HepG2 (cell line): ENCODE data around the gene PSAPL1. TPM values are rescaled to one million over a fixed set of nuclear protein-coding genes. Genes with fewer than 3 reads are reported as not detected.

Experiments
- ATAC-seq: fragments of 200-7000 bp; cut with Tn5 transposase; 3 replicates; pipeline ENCODE4 v1.9.1; 2020; ENCODE audit warnings: mild to moderate bottlenecking, moderate library complexity
- BruUV-seq: library from RNA; stranded (reverse); fragments of 400-500 nt; replicated peaks from 2 replicates; lab custom pipeline; 2021; lab: Mats Ljungman, UMichigan
- CTCF ChIA-PET: fragments of 300-600 bp; formaldehyde crosslinking; extraction: SDS; loops from one replicate; lab custom pipeline; 2021; ENCODE audit warnings: low total read pairs, inconsistent platforms, low intra/inter-chr PET ratio; lab: Yijun Ruan, JAX
- POLR2A ChIA-PET: fragments of 350-600 bp; sonication (Branson Sonifier 250); formaldehyde crosslinking; loops from one replicate; lab custom pipeline; 2020; ENCODE audit warnings: antibody characterized with exemption, inconsistent platforms; lab: Yijun Ruan, JAX
- DNase-seq: peaks from one replicate; pipeline ENCODE4 v3.0.0-alpha.2; 2015; ENCODE audit warnings: low spot score
- FAIRE-seq: peaks from 3 replicates; lab custom pipeline; 2011; peaks lifted over from hg19 to GRCh38; lab: Jason Lieb, UNC
- H2AFZ ChIP-seq: one replicate; pipeline ENCODE4 v1.6.1; 2011; ENCODE audit warnings: low read length, inconsistent platforms
- H3K27ac ChIP-seq: fragments of 300-600 bp; 3 replicates; pipeline ENCODE4 v1.8.0; 2011; ENCODE audit warnings: mixed run types, mild to moderate bottlenecking, mixed read lengths, low read length, inconsistent platforms; ENCODE audit not compliant: insufficient read depth; ENCODE audit errors: extremely low read length
- H3K27me3 ChIP-seq, 2 experiments: fragments of 200-600 bp in 1 of 2; 2 replicates in 1 of 2; 3 replicates in 1 of 2; pipeline versions ENCODE4 v1.6.0 to v1.8.0; 2011; ENCODE audit warnings: low read length in 2 of 2, mild to moderate bottlenecking in 2 of 2, moderate library complexity in 2 of 2, inconsistent platforms in 1 of 2; ENCODE audit not compliant: insufficient read depth in 2 of 2, control insufficient read depth in 1 of 2
- H3K36me3 ChIP-seq, 2 experiments: fragments of 200-600 bp in 1 of 2; replicated peaks in 1 of 2; 2 replicates in 1 of 2; 3 replicates in 1 of 2; pipeline versions ENCODE4 v1.5.1 to v1.8.0; 2011; ENCODE audit warnings: low read length in 2 of 2, inconsistent platforms in 1 of 2; ENCODE audit not compliant: insufficient read depth in 2 of 2, control insufficient read depth in 1 of 2
- H3K4me1 ChIP-seq: 2 replicates; pipeline ENCODE4 v1.5.1; 2012; ENCODE audit warnings: low read length, inconsistent platforms; ENCODE audit not compliant: insufficient read depth
- H3K4me2 ChIP-seq: 2 replicates; pipeline ENCODE4 v1.6.0; 2011; ENCODE audit warnings: low read depth, low read length, inconsistent platforms
- H3K4me3 ChIP-seq, 3 experiments: fragments of 200-600 bp in 1 of 3; sonication (generic), shearing (Covaris generic) in 1 of 3; replicated peaks in 1 of 3; 2 replicates each; pipeline ENCODE4 v1.5.1; 2011 to 2016; ENCODE audit warnings: low read length in 3 of 3, inconsistent platforms in 2 of 3, low read depth in 2 of 3, mild to moderate bottlenecking in 2 of 3, control low read depth in 1 of 3, mixed read lengths in 1 of 3; ENCODE audit not compliant: insufficient read depth in 1 of 3
- H3K79me2 ChIP-seq: one replicate; pipeline ENCODE4 v1.6.1; 2011; ENCODE audit warnings: low read length, inconsistent platforms; ENCODE audit not compliant: insufficient read depth
- H3K9ac ChIP-seq: 2 replicates; pipeline ENCODE4 v1.6.0; 2011; ENCODE audit warnings: mild to moderate bottlenecking, low read depth, low read length, inconsistent platforms; ENCODE audit not compliant: insufficient read depth
- H3K9me3 ChIP-seq: 2 replicates; pipeline ENCODE4 v1.5.1; 2012; ENCODE audit warnings: mild to moderate bottlenecking, low read length
- H4K20me1 ChIP-seq: 2 replicates; pipeline ENCODE4 v1.6.0; 2011; ENCODE audit warnings: inconsistent platforms, mild to moderate bottlenecking, low read length, moderate library complexity; ENCODE audit not compliant: insufficient read depth
- AGO1 ChIP-seq: fragments of 200-400 bp; formaldehyde crosslinking; IDR thresholded peaks from 2 replicates; pipeline ENCODE4 v1.6.1; 2017; ENCODE audit warnings: mild to moderate bottlenecking, low read depth, low read length, moderate library complexity; ENCODE audit not compliant: poor library complexity, severe bottlenecking
- ASH2L ChIP-seq: fragments of 300-600, 200-600 bp; sonication (generic); IDR thresholded peaks from 2 replicates; pipeline ENCODE4 v1.7.0; 2017; ENCODE audit warnings: low read depth, mild to moderate bottlenecking, moderate library complexity, mixed read lengths, low read length; ENCODE audit not compliant: insufficient read length
- ELF4 ChIP-seq: sonication (generic); formaldehyde crosslinking; IDR thresholded peaks from 2 replicates; pipeline ENCODE4 v1.5.0; 2020; ENCODE audit warnings: missing genetic modification reagents, mild to moderate bottlenecking, moderate library complexity, borderline replicate concordance
- HDAC1 ChIP-seq: sonication (generic); formaldehyde crosslinking; IDR thresholded peaks from 2 replicates; pipeline ENCODE4 v1.5.1; 2020; ENCODE audit warnings: mild to moderate bottlenecking, missing genetic modification reagents
- IRX3 ChIP-seq: sonication (generic); formaldehyde crosslinking; IDR thresholded peaks from 2 replicates; pipeline ENCODE4 v1.8.1; 2023; ENCODE audit warnings: mild to moderate bottlenecking, low read depth, missing genetic modification reagents, borderline replicate concordance
- MBNL3 ChIP-seq: fragments of 250-450 bp; sonication (Bioruptor Pico); conservative IDR thresholded peaks from 2 replicates; pipeline ENCODE4 v1.8.0; 2022; ENCODE audit warnings: mild to moderate bottlenecking, inconsistent platforms
- MXD3 ChIP-seq: IDR thresholded peaks from 2 replicates; pipeline ENCODE4 v1.6.1; 2016; ENCODE audit warnings: mild to moderate bottlenecking, missing biosample characterization, missing genetic modification reagents
- MXD4 ChIP-seq: IDR thresholded peaks from 2 replicates; pipeline ENCODE4 v1.6.1; 2016; ENCODE audit warnings: mild to moderate bottlenecking, missing biosample characterization, missing genetic modification reagents
- MYC ChIP-seq: sonication (generic); formaldehyde crosslinking; IDR thresholded peaks from 2 replicates; pipeline ENCODE4 v1.9.0; 2021; ENCODE audit warnings: missing genetic modification reagents, borderline replicate concordance
- NFYC ChIP-seq: IDR thresholded peaks from 2 replicates; pipeline ENCODE4 v1.6.1; 2016; ENCODE audit warnings: missing genetic modification reagents, missing compliant biosample characterization
- PCBP1 ChIP-seq: fragments of 200-400 bp; formaldehyde crosslinking; IDR thresholded peaks from 2 replicates; pipeline ENCODE4 v1.6.1; 2017; ENCODE audit warnings: mild to moderate bottlenecking, low read depth, low read length, borderline replicate concordance
- SRSF9 ChIP-seq: fragments of 200-400 bp; formaldehyde crosslinking; IDR thresholded peaks from 2 replicates; pipeline ENCODE4 v1.6.1; 2018; ENCODE audit warnings: borderline replicate concordance, mild to moderate bottlenecking, low read depth, low read length; ENCODE audit not compliant: insufficient read depth, poor library complexity, severe bottlenecking
- ZNF121 ChIP-seq: sonication (generic); formaldehyde crosslinking; IDR thresholded peaks from 2 replicates; pipeline ENCODE4 v1.5.0; 2020; ENCODE audit warnings: mild to moderate bottlenecking, missing genetic modification reagents
- ZNF432 ChIP-seq: sonication (generic); formaldehyde crosslinking; IDR thresholded peaks from 2 replicates; pipeline ENCODE4 v1.5.0; 2020; ENCODE audit warnings: missing genetic modification reagents, mild to moderate bottlenecking, borderline replicate concordance
- ZNF446 ChIP-seq: sonication (generic); formaldehyde crosslinking; IDR thresholded peaks from 2 replicates; pipeline ENCODE4 v1.5.0; 2020; ENCODE audit warnings: mild to moderate bottlenecking, missing genetic modification reagents
- WGBS: methylation state at CpG from one replicate; pipeline ENCODE4 v1.1.6; 2017; ENCODE audit warnings: low lambda C conversion rate; 5-methylcytosine and 5-hydroxymethylcytosine counted together
- in situ Hi-C: cut with HindIII; loops from 2 replicates; pipeline ENCODE4 v1.10.0; 2017; ENCODE audit warnings: low pct_unique_long_range_greater_than_20kb; ENCODE audit not compliant: extremely low pct_ligation_motif_present
- intact Hi-C: fragments of 100-400 bp; cut with micrococcal nuclease; formaldehyde crosslinking; loops from one replicate; pipeline ENCODE4 v1.10.0; 2022; ENCODE audit not compliant: unreplicated experiment
- polyA plus RNA-seq, 8 experiments: library from polyadenylated mRNA; depleted of rRNA in 3 of 8; stranded (reverse) in 7 of 8; unstranded in 1 of 8; fragments of >200 nt; fragmentation: Illumina TruSeq in 4 of 8; extraction: Trizol in 4 of 8; gene quantifications; 2 replicates each; pipeline versions ENCODE4 v1.2.1 to v1.2.3, GENCODE V29; 2011 to 2016; ENCODE audit warnings: low read depth in 4 of 8, missing spikeins in 1 of 8, mixed read lengths in 1 of 8; ENCODE audit not compliant: insufficient read depth in 1 of 8
- total RNA-seq, 5 experiments: library from RNA; depleted of rRNA; stranded (reverse); fragments of >200 nt; fragmentation: Illumina TruSeq; extraction: Trizol; gene quantifications; 2 replicates each; pipeline ENCODE4 v1.2.3, GENCODE V29; 2016; ENCODE audit warnings: low read depth in 1 of 5
- TF ChIP-seq, protein P1 (sequence below): IDR thresholded peaks from 2 replicates; pipeline ENCODE4 v1.6.1; 2016
- TF ChIP-seq, protein P2 (sequence below): sonication (generic); formaldehyde crosslinking; IDR thresholded peaks from 2 replicates; pipeline ENCODE4 v1.4.0; 2020; ENCODE audit warnings: missing genetic modification reagents

The PSAPL1 gene
- total and polyA plus RNA-seq, 2 of the 13 experiments (the other 11 are each of a cell fraction or from before 2014, with no cell fraction given): 0.02 to 0.16 TPM

DNA sequence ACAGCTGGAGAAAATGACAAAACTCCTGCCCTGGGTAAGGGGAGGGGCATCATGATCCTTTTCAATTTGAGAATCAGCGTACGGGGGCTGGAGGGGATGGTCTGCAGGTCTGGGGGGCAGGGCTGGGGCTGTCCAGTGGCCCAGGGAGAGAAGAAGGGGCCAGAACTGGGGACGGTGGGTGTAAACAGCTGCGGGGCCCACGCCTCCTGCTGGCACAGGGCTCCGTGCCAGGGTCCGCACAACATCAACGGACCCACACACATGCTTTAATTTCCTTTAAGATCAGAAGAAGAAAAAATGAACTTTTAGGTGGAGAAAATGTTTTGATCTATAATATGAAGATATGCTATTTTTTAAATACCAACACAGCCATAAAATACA is 52.1 kb downstream of the PSAPL1 start:
- Histone ChIP-seq H3K9me3 (no peaks in the 10 kb centered on the region), H3K27me3 (peaks cover 3 to 20% of the 10 kb centered on the region in 2 experiments; a peak in 2 of 5 replicates), H3K4me3 (no peak overlapping the region), H3K9ac (no peak overlapping the region), H3K4me1 (no peaks in the 10 kb centered on the region), H3K36me3 (no peaks in the 10 kb centered on the region), H3K4me2 (no peak overlapping the region), H2AFZ (no peak overlapping the region), H3K27ac (no peak overlapping the region), H4K20me1 (no peaks in the 10 kb centered on the region), H3K79me2 (no peaks in the 10 kb centered on the region)
- POLR2A ChIA-PET: no interaction called here
- DNase-seq: no peak
- CTCF ChIA-PET: no interaction called here
- FAIRE-seq: no peak
- TF ChIP-seq MYC (CRISPR knock-in tag) (no peak), IRX3 (CRISPR knock-in tag) (no peak), ZNF432 (CRISPR knock-in tag) (no peak), SRSF9 (no peak), AGO1 (no peak), MXD3 (CRISPR knock-in tag) (no peak), NFYC (CRISPR knock-in tag) (no peak), ZNF121 (CRISPR knock-in tag) (no peak), ELF4 (CRISPR knock-in tag) (no peak), MXD4 (CRISPR knock-in tag) (no peak), MBNL3 (CRISPR knock-in tag) (no peak), HDAC1 (no peak), PCBP1 (no peak), ASH2L (no peak), ZNF446 (CRISPR knock-in tag) (no peak)
- TF ChIP-seq, protein P1, sequence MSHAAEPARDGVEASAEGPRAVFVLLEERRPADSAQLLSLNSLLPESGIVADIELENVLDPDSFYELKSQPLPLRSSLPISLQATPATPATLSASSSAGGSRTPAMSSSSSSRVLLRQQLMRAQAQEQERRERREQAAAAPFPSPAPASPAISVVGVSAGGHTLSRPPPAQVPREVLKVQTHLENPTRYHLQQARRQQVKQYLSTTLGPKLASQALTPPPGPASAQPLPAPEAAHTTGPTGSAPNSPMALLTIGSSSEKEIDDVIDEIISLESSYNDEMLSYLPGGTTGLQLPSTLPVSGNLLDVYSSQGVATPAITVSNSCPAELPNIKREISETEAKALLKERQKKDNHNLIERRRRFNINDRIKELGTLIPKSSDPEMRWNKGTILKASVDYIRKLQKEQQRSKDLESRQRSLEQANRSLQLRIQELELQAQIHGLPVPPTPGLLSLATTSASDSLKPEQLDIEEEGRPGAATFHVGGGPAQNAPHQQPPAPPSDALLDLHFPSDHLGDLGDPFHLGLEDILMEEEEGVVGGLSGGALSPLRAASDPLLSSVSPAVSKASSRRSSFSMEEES: no peak
- TF ChIP-seq, protein P2, sequence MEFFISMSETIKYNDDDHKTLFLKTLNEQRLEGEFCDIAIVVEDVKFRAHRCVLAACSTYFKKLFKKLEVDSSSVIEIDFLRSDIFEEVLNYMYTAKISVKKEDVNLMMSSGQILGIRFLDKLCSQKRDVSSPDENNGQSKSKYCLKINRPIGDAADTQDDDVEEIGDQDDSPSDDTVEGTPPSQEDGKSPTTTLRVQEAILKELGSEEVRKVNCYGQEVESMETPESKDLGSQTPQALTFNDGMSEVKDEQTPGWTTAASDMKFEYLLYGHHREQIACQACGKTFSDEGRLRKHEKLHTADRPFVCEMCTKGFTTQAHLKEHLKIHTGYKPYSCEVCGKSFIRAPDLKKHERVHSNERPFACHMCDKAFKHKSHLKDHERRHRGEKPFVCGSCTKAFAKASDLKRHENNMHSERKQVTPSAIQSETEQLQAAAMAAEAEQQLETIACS (CRISPR knock-in tag): no peak
- BruUV-seq: no TSS peak
- WGBS: 41% methylated on average over 8 of the region's 8 CpGs
- intact Hi-C loops: no loop called here
- no peak for ATAC-seq
- in situ Hi-C loops: no loop called here
